GM12872 (cell line): ENCODE measurements around the gene KMT5C.

ENCODE experiments used
- TF ChIP-seq, protein P1 (sequence below): IDR thresholded peaks from 3 replicates; pipeline ENCODE4 v1.5.1; 2011; ENCODE audit warnings: low read depth, mild to moderate bottlenecking, low read length, moderate library complexity; ENCODE audit not compliant: insufficient read depth

Gene KMT5C

DNA sequence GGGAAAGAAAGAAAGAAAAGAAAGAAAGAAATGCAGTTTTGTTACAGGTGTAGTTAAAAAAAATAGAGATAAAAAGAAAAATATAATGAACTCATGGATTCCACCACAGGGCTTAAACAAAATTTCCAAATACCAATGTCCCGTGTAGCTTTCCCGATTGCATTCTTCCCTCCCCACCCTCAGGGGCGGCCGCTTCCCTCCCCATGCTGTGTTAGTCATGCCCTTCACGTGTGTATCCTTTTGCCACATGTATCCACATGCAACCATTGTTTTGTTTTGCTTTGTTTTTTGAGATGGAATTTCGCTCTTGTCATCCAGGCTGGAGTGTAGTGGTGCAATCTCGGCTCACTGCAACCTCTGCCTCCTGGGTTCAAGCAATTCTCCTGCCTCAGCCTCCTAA is 3.6 kb upstream of the KMT5C start:
- TF ChIP-seq, protein P1, sequence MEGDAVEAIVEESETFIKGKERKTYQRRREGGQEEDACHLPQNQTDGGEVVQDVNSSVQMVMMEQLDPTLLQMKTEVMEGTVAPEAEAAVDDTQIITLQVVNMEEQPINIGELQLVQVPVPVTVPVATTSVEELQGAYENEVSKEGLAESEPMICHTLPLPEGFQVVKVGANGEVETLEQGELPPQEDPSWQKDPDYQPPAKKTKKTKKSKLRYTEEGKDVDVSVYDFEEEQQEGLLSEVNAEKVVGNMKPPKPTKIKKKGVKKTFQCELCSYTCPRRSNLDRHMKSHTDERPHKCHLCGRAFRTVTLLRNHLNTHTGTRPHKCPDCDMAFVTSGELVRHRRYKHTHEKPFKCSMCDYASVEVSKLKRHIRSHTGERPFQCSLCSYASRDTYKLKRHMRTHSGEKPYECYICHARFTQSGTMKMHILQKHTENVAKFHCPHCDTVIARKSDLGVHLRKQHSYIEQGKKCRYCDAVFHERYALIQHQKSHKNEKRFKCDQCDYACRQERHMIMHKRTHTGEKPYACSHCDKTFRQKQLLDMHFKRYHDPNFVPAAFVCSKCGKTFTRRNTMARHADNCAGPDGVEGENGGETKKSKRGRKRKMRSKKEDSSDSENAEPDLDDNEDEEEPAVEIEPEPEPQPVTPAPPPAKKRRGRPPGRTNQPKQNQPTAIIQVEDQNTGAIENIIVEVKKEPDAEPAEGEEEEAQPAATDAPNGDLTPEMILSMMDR: no peak

DNA sequence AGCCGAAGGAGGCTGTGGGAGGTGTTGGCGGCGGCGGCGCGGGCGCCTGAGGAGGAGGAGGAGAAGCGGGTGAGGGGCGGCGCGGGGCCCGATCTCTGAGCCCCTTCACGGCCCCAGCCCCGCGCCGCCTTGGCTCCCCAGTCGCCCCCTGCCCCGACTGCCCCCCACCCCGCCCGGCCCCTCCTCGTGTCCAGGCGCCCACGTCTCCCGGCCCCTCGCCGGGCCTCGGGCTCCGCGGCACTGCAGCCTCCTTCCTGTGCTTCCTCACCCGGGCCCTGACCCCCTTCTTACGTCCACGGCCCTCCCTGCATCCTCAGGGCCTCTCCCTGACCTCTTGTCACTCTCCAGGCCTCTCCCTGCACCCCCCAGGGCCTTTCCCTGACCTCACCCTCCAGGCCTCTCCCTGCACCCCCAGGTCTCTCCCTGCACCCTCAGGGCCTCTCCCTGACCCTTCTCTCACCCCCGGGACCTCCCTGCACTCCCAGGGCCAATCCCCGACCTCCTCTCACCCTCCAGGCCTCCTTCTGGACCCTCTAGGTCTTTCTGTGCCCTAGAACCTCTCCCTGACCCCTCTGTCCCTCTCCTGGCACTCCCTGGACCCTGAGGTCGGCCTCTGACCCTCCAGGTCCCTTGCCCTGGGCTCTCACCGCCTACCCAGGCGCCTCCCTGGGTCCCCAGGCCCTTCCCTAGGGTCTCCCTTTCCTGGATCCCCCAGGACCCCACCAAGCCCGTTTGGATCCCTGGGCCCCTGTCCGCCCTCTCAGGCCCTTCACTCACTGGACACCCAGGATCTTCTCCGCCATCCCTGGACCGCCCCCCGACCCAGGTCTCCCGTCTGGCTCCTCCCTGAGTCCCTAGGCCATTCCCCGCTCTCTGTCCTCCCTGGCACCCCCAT is 460 bp downstream of the KMT5C start:
- TF ChIP-seq, protein P1: no peak

DNA sequence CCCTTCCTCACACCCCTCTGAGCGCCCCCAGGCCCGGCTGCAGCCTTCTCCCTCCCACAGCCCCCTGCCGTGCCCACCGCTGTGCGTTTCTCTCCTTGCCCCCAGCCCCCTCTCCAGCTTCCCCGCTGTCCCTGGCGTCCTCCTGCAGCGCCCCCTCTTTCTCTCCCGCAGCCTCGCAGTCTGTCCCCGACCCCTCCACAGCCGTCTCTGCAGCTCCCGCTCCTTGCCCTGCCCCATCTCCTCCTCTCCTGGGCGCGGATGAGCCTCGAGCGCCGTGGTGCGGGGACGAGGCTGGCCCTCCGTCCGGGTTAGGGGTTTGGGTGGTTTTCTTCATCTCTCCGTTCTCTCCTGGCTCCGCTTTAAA is 1.1 kb downstream of the KMT5C start:
- TF ChIP-seq, protein P1: 0 out of 3 replicates have a peak, but pooled peaks have one; percentile 30

DNA sequence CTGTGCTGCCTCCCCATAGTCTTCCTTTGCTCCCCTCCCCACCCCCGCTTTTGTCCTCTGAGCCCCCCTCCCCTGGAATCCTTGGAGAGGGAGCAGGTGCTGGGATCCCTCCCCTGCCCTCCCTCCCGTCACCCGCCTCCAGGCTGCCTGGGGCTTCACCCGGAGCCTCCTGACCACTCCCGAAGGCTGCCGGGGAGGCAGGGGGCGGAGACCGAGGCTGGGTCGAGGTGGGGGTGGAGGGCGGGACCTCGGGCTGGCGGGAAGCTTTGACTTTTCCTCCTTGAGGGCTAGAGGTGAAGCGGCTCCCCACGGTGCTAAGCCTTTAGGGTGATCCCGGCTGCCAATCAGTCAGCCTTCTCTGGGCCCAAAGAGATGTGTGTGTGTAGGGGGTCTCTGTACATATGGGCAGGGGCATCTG is 1.5 kb downstream of the KMT5C start:
- TF ChIP-seq, protein P1: no peak

DNA sequence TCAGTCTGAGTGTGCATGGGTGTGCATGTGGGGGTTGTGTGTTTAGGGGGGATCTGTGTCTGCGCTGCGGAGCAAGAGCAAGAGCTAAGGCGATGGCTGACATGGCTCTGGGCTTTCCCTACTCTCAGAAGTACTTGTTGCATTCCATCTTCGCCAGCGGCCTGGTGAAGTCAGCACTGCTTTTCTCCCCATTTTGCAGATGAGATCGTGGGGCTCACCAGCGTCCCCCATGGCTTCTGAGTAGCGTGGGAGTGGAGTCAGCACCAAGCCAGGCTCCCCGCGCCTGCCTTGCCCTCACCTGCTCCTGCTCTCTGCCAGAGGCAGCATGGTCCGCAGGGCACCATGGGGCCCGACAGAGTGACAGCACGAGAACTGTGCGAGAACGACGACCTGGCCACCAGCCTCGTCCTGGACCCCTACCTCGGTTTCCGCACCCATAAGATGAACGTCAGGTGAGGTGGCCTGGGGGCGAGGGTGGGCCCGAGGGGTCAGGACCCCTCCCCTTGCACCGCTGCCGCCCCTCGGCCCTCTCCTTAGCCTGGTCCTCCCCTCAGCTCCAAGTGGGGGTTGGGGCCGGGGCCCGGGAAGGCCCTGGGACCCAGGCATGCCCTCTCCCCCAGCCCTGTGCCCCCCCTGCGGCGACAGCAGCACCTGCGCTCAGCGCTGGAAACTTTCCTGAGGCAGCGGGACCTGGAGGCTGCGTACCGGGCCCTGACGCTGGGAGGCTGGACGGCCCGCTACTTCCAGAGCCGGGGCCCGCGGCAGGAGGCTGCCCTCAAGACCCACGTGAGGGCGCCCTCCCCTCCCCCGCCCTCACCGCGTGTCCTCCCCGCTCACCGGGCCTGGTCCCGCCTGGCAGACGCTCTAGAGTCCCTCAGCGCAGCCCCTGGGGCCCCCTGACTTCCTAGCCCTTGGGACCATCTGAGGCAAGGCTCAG is 2.2 kb downstream of the KMT5C start:
- TF ChIP-seq, protein P1: no peak

DNA sequence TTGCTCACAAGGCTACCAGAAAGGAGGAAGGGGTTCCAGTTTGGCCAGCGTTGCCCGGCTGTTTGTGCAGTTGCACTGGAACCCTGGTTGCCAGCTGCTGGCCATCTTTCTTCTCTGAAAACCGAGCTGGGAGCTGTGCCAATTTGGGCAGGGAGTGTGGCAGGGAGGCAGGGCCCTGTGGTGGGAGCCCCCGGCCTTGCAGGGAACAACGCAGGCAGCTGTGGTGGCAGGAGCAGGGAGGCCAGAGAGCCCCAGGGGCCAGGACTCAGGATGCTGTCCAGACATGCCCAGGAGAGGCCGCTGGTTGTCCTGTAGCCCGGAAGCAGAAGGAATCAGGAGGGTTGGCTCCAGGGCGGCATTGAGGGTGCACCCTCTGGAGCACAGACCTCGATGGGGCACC is 4.8 kb downstream of the KMT5C start:
- TF ChIP-seq, protein P1: no peak
